ENCODE results near the gene GRK6. TPM values are rescaled to one million over a fixed set of nuclear protein-coding genes. Genes with fewer than 3 reads are reported as not detected.

Gene GRK6
- total and polyA plus RNA-seq, 3 donors from 2014 or later, result 32.6 to 57.0 (median 51.8) TPM

DNA sequence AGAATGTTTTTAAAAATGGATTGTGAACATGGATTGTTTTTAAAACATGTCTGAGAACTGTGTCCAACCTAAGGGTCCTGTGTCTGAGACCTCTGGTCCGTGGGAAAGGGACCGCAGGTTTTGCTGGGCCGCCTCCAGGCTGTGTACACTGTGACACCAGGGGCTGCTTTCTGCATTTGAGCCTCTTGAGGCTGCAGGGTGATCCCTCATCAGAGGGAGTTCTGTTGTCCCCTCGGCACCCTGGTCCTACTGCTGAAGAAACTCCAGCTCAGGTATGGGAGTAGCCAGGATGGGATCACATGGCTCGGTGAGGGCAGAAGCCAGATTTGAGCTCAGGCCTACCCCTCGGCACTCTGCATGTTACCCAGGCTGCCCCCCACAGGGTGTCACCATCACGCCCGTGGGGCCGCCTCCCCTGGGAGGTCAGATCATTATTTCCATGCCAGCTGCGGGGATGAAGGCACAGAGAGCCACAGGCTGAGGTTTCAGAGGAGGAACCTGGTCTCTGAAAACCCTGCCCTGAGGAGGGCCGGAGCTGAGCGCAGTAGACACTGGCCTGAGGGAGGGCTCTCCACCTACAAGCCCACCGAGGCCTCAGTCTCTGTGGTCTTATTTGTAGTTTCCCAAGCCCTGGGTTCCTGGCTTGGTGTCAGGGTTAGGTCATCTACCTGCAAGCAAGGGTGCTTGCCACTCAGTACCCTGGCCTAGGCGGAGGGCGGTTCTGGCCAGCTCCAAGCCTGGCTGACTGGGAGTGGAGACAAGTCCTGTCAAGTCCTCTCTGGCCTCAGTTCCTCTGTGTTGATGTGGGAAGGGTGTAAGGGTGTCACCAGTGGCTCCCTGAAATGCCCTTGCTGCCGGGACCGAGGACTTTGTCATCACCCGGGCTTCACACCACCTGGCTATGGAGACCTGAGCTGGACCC is 22.9 kb downstream of the GRK6 start:
- intact Hi-C loops (cut with DNase I; ENCODE audit: low total_unique reads), result no loop called here
- DNase-seq, result no peak
- WGBS, 2 donors, result 85 to 93% methylated on average over 12 to 18 of the region's 18 CpGs
- Histone ChIP-seq H3K36me3 (ENCODE audit: low read depth, missing control alignments) (no peaks in the 10 kb centered on the region), H3K9me3 (no peaks in the 10 kb centered on the region), H3K27me3 (no peaks in the 10 kb centered on the region), H3K4me1 (peaks cover 26% of the 10 kb centered on the region), H3K27ac (no peak overlapping the region), H3K4me3 (no peak overlapping the region)
- TF ChIP-seq POLR2A (IDR thresholded peaks at IDR 0.05), result no peak
- TF ChIP-seq, protein P1, sequence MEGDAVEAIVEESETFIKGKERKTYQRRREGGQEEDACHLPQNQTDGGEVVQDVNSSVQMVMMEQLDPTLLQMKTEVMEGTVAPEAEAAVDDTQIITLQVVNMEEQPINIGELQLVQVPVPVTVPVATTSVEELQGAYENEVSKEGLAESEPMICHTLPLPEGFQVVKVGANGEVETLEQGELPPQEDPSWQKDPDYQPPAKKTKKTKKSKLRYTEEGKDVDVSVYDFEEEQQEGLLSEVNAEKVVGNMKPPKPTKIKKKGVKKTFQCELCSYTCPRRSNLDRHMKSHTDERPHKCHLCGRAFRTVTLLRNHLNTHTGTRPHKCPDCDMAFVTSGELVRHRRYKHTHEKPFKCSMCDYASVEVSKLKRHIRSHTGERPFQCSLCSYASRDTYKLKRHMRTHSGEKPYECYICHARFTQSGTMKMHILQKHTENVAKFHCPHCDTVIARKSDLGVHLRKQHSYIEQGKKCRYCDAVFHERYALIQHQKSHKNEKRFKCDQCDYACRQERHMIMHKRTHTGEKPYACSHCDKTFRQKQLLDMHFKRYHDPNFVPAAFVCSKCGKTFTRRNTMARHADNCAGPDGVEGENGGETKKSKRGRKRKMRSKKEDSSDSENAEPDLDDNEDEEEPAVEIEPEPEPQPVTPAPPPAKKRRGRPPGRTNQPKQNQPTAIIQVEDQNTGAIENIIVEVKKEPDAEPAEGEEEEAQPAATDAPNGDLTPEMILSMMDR (IDR thresholded peaks at IDR 0.05), result no peak

DNA sequence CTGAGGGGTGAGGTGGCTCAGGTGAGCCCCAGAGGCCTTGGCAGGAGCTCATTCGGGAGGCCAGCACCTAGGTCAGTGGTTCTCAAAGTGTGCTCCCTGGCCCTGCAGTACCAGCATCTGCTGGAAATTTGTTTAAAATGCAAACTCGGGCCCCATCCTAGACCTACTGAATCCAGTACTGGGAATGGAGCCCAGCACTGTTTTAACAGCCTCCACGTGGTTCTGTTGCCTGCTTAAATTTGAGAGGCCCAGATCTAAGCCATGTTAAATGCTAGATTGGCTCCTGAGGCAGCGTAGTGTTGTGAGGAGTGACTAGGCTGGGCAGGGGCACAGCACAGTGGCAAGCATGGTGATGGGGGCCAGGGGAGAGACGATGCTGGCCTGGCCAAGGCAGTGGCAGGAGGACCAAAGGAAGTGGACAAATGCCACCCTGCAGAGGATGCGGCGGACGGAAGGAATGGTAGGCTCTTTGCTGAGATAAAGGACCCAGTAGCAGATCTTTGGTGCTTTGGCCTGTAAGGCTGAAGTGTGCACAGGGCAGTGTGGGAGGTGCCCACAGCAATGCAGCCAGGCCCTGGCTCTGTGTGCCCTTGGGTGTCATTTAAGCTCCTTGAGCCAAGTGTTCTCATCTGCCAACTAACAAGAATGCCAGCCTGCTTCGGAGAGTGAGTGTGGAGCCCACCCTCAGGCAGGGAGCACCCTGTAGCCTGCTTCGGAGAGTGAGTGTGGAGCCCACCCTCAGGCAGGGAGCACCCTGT is 24.4 kb downstream of the GRK6 start:
- no peaks in the 10 kb centered on the region for H3K36me3 ChIP-seq (ENCODE audit: low read depth, missing control alignments)
- H3K27ac ChIP-seq, result no peak overlapping the region
- intact Hi-C loops (cut with DNase I; ENCODE audit: low total_unique reads), result no loop called here
- TF ChIP-seq POLR2A (IDR thresholded peaks at IDR 0.05), result no peak
- TF ChIP-seq, protein P1 (IDR thresholded peaks at IDR 0.05), result no peak
- H3K27me3 ChIP-seq, result no peaks in the 10 kb centered on the region
- H3K9me3 ChIP-seq, result no peaks in the 10 kb centered on the region
- peaks cover 26% of the 10 kb centered on the region for H3K4me1 ChIP-seq
- WGBS, 2 donors, result 70 to 84% methylated on average over 8 to 9 of the region's 10 CpGs
- no peak overlapping the region for H3K4me3 ChIP-seq
- DNase-seq, result peak; percentile 64

DNA sequence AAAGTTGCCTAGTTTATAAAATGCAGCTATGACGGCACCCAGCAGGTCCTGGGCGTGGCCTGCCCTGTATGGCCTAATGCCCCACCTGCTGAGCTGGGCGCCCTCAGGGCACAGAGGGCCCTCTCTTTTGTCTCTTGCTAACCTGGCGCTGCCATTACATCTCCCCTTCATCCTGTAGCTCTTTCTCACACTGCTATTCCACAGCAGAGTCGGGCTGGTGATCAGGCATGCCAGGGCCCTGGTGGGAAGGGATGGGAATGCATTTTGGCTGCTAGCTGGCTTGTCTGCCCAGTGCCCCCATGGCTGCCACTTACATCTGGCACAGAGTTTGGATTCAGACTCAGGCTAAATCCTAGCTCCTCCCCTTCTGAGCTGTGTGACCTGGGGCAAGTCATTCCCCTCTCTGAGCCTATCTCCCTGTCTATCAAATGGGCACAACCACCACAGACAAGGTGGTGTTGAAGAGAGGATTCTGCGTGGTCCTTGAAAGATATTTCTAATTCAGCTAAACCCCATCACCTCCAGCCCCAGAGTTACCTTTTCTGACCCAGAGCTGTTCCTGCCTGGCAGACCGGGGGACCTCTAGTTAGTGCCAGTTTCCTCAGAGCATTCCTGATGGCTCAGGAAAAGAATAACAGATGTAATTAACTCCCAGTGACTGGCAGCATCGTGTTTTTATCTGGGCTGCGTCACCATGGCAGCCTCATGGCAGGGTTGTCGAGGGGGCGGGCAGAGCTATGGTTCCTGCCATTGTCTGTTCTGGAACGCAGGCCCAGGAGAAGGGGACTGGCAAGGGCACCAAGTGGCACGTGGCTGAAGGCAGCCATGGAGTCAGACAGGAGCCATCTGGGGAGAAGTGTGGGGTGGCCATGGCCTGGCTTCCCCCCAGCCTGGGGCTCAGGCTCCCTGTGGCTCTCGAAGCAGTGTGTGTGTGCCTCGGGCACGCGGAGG is 26.5 kb downstream of the GRK6 start:
- Histone ChIP-seq H3K4me3 (no peak overlapping the region), H3K27ac (no peak overlapping the region), H3K36me3 (ENCODE audit: low read depth, missing control alignments) (no peaks in the 10 kb centered on the region), H3K27me3 (no peaks in the 10 kb centered on the region), H3K4me1 (peaks cover 15% of the 10 kb centered on the region), H3K9me3 (no peaks in the 10 kb centered on the region)
- intact Hi-C loops (cut with DNase I; ENCODE audit: low total_unique reads), result no loop called here
- DNase-seq, result no peak
- WGBS, 2 donors, result 70 to 87% methylated on average over 12 to 15 of the region's 17 CpGs
- TF ChIP-seq, protein P1 (IDR thresholded peaks at IDR 0.05), result no peak
- TF ChIP-seq POLR2A (IDR thresholded peaks at IDR 0.05), result no peak

DNA sequence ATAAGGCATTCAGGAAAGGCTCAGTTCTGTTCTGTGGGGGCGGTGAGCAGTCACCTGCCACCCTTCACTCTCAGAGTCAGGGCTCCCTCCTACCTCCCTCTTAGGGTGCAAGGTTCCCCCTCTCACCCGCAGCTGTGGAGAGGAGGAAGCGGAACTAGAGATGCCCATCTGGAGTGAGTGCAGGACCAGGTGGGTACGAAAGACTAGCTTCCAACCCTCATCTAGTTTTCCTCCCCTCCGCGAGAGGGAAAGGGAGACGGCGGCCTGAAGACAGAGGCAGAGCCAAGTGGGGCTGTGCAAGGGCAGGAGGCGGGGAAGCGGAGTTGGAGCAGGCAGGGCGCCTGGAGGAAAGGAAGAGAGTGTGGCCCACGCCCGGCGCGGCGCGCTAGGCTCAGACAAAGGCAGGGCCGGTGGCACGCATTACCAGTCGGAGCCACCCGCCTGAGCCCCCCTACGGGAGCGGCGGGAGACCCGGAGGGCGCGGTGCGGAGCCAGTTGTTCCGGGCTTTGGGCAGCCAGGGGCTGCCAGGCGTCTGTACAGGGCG is 27.4 kb downstream of the GRK6 start:
- H3K4me3 ChIP-seq, result peak overlapping the region; percentile 58 to 66
- WGBS, 2 donors, result 0 to 8% methylated on average over 2 to 31 of the region's 31 CpGs

More for the DNA sequence above, 27.4 kb downstream of the GRK6 start:
- intact Hi-C loops (cut with DNase I; ENCODE audit: low total_unique reads), result no loop called here
- peaks cover 14% of the 10 kb centered on the region for H3K4me1 ChIP-seq
- H3K27ac ChIP-seq, result peak overlapping the region; percentile 24 to 55
- no peaks in the 10 kb centered on the region for H3K36me3 ChIP-seq (ENCODE audit: low read depth, missing control alignments)
- TF ChIP-seq, protein P1 (IDR thresholded peaks at IDR 0.05), result peak in 1 of 3 experiments; percentile 7
- no peak for TF ChIP-seq POLR2A (IDR thresholded peaks at IDR 0.05)
- no peaks in the 10 kb centered on the region for H3K27me3 ChIP-seq
- no peaks in the 10 kb centered on the region for H3K9me3 ChIP-seq
- DNase-seq, result peak; percentile 58
